MCF 10A (cell line): ENCODE results near the gene FCGBP. TPM values are rescaled to one million over a fixed set of nuclear protein-coding genes. Genes with fewer than 3 reads are reported as not detected.

Experiments
- BruUV-seq: library from RNA; stranded (reverse); fragments of 400-500 nt; replicated peaks from 2 replicates; lab custom pipeline; 2021; lab: Mats Ljungman, UMichigan
- CTCF ChIA-PET: fragments of 300-600 bp; sonication (Branson Sonifier 250); formaldehyde crosslinking; extraction: SDS; loops from one replicate; lab custom pipeline; 2021; ENCODE audit warnings: antibody characterized with exemption, inconsistent platforms; lab: Yijun Ruan, JAX
- POLR2A ChIA-PET: fragments of 300-600, 350-650 bp; sonication (Branson Sonifier 250); formaldehyde crosslinking; extraction: SDS; loops from one replicate; lab custom pipeline; 2020; ENCODE audit warnings: antibody characterized with exemption, inconsistent platforms; lab: Yijun Ruan, JAX
- DNase-seq: peaks from one replicate; pipeline ENCODE4 v3.0.0-alpha.2; 2018; ENCODE audit not compliant: unreplicated experiment
- H3K27ac Mint-ChIP-seq: one replicate; pipeline ENCODE4 v1.8.0; 2022; ENCODE audit warnings: mild to moderate bottlenecking, low read depth, mixed read lengths; ENCODE audit not compliant: unreplicated experiment
- H3K27me3 Mint-ChIP-seq: one replicate; pipeline ENCODE4 v1.8.0; 2022; ENCODE audit warnings: mixed read lengths; ENCODE audit not compliant: insufficient read depth, unreplicated experiment
- H3K36me3 Mint-ChIP-seq: one replicate; pipeline ENCODE4 v1.8.0; 2022; ENCODE audit warnings: mild to moderate bottlenecking, moderate library complexity, mixed read lengths; ENCODE audit not compliant: insufficient read depth, unreplicated experiment
- H3K4me1 Mint-ChIP-seq: one replicate; pipeline ENCODE4 v1.8.0; 2022; ENCODE audit warnings: mixed read lengths; ENCODE audit not compliant: insufficient read depth, unreplicated experiment
- H3K4me3 Mint-ChIP-seq: one replicate; pipeline ENCODE4 v1.8.0; 2022; ENCODE audit warnings: mild to moderate bottlenecking, moderate library complexity, mixed read lengths; ENCODE audit not compliant: unreplicated experiment
- H3K9me3 Mint-ChIP-seq: one replicate; pipeline ENCODE4 v1.8.0; 2022; ENCODE audit warnings: mixed read lengths; ENCODE audit not compliant: unreplicated experiment
- CTCF ChIP-seq: fragments of 200-600 bp; IDR thresholded peaks from one replicate; pipeline ENCODE4 v1.8.0; 2022; ENCODE audit warnings: antibody characterized with exemption, mild to moderate bottlenecking; ENCODE audit not compliant: unreplicated experiment
- intact Hi-C: fragments of 100-400 bp; cut with micrococcal nuclease; formaldehyde crosslinking; loops from 2 replicates; pipeline ENCODE4 v1.14.1; 2022
- total RNA-seq: library from RNA; stranded (reverse); gene quantifications from 2 replicates; pipeline ENCODE4 v1.2.3, GENCODE V29; 2022

Gene FCGBP
- total RNA-seq, 1 experiment from 2014 or later = 0.96 TPM

GRCh38 chr19:39970425-39970674 lies 35.9 kb upstream of the FCGBP start:
- H3K27ac Mint-ChIP-seq = peak overlapping the region; percentile 98
- no peaks in the 10 kb centered on the region for H3K27me3 Mint-ChIP-seq
- peak overlapping the region; percentile 93 for H3K4me3 Mint-ChIP-seq
- peaks cover 19% of the 10 kb centered on the region for H3K4me1 Mint-ChIP-seq
- H3K9me3 Mint-ChIP-seq = no peaks in the 10 kb centered on the region
- no peak for DNase-seq
- ChIA-PET POLR2A (interaction anchor here (0.5 to 3.0 kb wide), 22 partner anchors 12 to 1293 kb away, joined by 3 to 41 read pairs (median 4); partner anchors contain the start of genes DYRK1B, FBL, HNRNPUL1 and RPS16), CTCF (interaction anchor here (0.5 to 5.1 kb wide), 28 partner anchors 10 to 974 kb away, joined by 3 to 67 read pairs (median 3); partner anchors contain the start of gene FBL)
- BruUV-seq = TSS peak; percentile 83
- intact Hi-C loops = loop anchor here (1.0 to 2.0 kb wide), 2 partner anchors 124 to 177 kb away; partner anchors contain the start of gene FBL
- no peak for TF ChIP-seq CTCF
- peaks cover 61% of the 10 kb centered on the region for H3K36me3 Mint-ChIP-seq

- Mint-ChIP-seq H3K36me3 (peaks cover 56% of the 10 kb centered on the region), H3K27me3 (no peaks in the 10 kb centered on the region), H3K9me3 (no peaks in the 10 kb centered on the region), H3K4me1 (peaks cover 19% of the 10 kb centered on the region), H3K4me3 (peak overlapping the region; percentile 93), H3K27ac (peak overlapping the region; percentile 98)
- ChIA-PET POLR2A (interaction anchor here (0.7 to 3.0 kb wide), 16 partner anchors 12 to 1294 kb away, joined by 3 to 41 read pairs (median 6); partner anchors contain the start of genes DYRK1B, FBL, HNRNPUL1 and RPS16), CTCF (interaction anchor here (0.5 to 5.1 kb wide), 24 partner anchors 11 to 418 kb away, joined by 3 to 67 read pairs (median 3); partner anchors contain the start of gene FBL)
- no TSS peak for BruUV-seq
- TF ChIP-seq CTCF = no peak
- intact Hi-C loops = loop anchor here (1.0 to 2.0 kb wide), 2 partner anchors 123 to 177 kb away; partner anchors contain the start of gene FBL
- no peak for DNase-seq
These were observed 35.4 kb upstream of the FCGBP start for GRCh38 chr19:39969681-39970424.

GRCh38 chr19:39969266-39969665 lies 34.8 kb upstream of the FCGBP start:
- H3K4me1 Mint-ChIP-seq = peaks cover 19% of the 10 kb centered on the region
- peak overlapping the region; percentile 93 for H3K4me3 Mint-ChIP-seq
- ChIA-PET CTCF (interaction anchor here (0.5 to 5.1 kb wide), 5 partner anchors 103 to 202 kb away, joined by 3 to 67 read pairs (median 4); partner anchors contain the start of gene FBL), POLR2A (interaction anchor here (1.0 to 3.0 kb wide), 4 partner anchors 27 to 524 kb away, joined by 3 to 41 read pairs (median 24); partner anchors contain the start of genes FBL, SUPT5H and ZNF546)
- TF ChIP-seq CTCF = no peak
- intact Hi-C loops = no loop called here
- H3K27ac Mint-ChIP-seq = peak overlapping the region; percentile 98
- H3K36me3 Mint-ChIP-seq = peaks cover 50% of the 10 kb centered on the region
- no peaks in the 10 kb centered on the region for H3K9me3 Mint-ChIP-seq
- BruUV-seq = no TSS peak
- H3K27me3 Mint-ChIP-seq = no peaks in the 10 kb centered on the region
- DNase-seq = peak; percentile 34

GRCh38 chr19:39968789-39969188 lies 34.4 kb upstream of the FCGBP start:
- BruUV-seq = no TSS peak

More at GRCh38 chr19:39968789-39969188, 34.4 kb upstream of the FCGBP start:
- no peak for DNase-seq
- intact Hi-C loops = no loop called here
- Mint-ChIP-seq H3K27ac (peak overlapping the region; percentile 98), H3K4me3 (peak overlapping the region; percentile 93), H3K36me3 (peaks cover 45% of the 10 kb centered on the region), H3K27me3 (no peaks in the 10 kb centered on the region), H3K9me3 (no peaks in the 10 kb centered on the region), H3K4me1 (peaks cover 19% of the 10 kb centered on the region)
- ChIA-PET CTCF (interaction anchor here (0.5 to 5.1 kb wide), 4 partner anchors 22 to 176 kb away, joined by 3 to 67 read pairs (median 4); partner anchors contain the start of gene FBL), POLR2A (interaction anchor here (1.0 to 3.0 kb wide), 4 partner anchors 27 to 524 kb away, joined by 3 to 41 read pairs (median 24); partner anchors contain the start of genes FBL, SUPT5H and ZNF546)
- TF ChIP-seq CTCF = no peak
